Kasumi-1 (cell line): Measurements from ENCODE around the gene SLC66A2.
"Not testable (repeated sequence)": the region's sequence is repeated elsewhere in the genome, so short reads cannot be mapped to it uniquely, and the experiment has no call there.

Experiments used
- DNase-seq, 2 experiments: peaks; one replicate each; lab custom pipeline; 2025; lab: John Stamatoyannopoulos, UW

Gene SLC66A2

GRCh38 chr18:79951545-79952455 is at the start of gene SLC66A2:
SLC66A2 (minus strand) TSS chr18:79951653; CDS start chr18:79950926, 727 bp downstream.
- DNase-seq, result peak; percentile 41 to 67

DNA sequence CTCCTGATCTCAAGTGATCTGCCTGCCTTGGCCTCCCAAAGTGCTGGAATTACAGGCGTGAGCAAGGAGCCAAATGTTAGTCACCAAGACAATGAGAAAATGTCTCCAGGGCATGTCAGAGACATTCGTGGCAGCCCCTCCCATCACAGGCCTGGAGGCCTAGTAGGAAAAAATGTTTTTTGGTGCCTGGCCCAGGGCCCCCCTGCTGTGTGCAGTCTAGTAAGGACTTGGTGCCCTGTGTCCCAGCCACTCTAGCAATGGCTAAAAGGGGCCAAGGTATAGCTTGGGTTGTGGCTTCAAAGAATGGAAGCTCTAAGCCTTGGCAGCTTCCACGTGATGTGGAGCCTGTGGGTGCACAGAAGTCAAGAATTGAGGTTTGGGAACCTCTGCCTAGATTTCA is 49.4 kb upstream of the SLC66A2 start:
- DNase-seq, result no peak

DNA sequence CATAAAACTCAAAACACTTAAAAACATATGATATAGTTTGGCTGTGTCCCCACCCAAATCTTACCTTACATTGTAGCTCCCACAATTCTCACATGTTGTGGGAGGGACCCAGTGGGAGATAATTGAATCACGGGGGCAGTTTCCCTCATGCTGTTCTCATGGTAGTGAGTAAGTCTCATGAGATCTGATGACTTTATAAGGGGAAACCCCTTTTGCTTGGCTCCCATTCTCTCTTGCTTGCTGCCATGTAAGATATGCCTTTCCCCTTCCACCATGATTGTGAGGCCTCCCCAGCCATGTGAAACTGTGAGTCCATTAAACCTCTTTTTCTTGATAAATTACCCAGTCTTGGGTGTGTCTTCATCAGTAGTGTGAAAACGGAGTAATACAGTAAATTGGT is 48.2 kb upstream of the SLC66A2 start:
- DNase-seq, result not testable (repeated sequence)

DNA sequence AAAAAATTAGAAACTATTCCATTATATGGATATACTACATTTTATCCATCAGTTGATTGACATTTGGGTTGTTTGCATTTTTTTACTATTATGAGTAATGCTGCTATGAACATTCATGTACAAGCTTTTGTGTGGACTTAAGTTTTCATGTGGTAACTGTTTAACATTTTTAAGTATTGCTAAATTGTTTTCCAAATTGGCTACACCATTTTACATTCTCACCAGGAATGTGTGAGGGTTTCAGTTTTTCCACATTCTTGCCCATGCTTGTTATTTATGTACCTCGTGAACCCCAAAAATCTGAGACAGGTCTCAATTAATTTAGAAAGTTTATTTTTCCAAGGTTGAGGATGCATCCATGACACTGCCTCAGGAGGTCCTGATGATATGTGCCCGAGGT is 40.0 kb upstream of the SLC66A2 start:
- DNase-seq, result no peak

GRCh38 chr18:79989195-79989497 is 37.7 kb upstream of the SLC66A2 start:
- peak; percentile 35 to 51 for DNase-seq

GRCh38 chr18:79988451-79989194 is 37.2 kb upstream of the SLC66A2 start, which contains the start of gene TXNL4A:
TXNL4A (minus strand) TSS chr18:79988563; CDS start chr18:79988392, 171 bp downstream.
- DNase-seq, result peak; percentile 71 to 78

DNA sequence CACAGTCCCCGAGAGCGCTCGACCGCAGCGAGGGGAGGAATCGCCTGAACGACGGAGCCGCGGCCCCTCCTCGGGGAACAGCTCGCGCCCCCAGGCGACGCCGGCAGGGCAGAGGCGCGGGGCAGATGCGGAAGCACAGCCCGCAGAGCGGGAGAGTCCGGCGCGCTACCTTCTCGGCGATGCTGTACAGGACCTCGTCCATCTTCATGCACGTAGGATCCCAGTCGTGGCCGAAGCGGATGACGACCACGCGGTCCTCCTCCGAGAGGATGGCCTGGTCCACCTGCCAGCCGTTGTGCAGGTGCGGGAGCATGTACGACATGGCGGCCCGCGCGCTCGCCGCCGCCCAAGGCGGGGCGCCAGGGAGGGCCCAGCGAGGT is 36.6 kb upstream of the SLC66A2 start:
- DNase-seq, result peak; percentile 60 to 65

DNA sequence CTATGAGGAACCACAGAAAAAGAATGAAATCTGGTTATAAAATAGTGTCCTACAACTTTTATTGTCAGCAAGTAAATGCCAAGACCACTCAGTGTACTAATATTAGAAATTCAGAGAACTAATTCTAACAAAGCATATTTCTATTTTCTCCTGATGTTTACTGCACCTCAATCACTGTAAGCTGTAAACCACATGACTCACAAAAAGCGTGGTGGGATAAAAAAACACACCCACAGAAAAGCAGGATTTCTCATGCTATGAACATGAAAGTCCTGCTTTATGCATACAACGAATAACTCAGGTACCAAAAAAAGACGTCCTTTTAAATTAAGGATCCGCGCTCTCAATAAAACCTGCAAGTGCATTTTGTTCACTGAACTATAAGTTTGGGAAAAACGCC is 36.1 kb upstream of the SLC66A2 start:
- DNase-seq, result no peak

DNA sequence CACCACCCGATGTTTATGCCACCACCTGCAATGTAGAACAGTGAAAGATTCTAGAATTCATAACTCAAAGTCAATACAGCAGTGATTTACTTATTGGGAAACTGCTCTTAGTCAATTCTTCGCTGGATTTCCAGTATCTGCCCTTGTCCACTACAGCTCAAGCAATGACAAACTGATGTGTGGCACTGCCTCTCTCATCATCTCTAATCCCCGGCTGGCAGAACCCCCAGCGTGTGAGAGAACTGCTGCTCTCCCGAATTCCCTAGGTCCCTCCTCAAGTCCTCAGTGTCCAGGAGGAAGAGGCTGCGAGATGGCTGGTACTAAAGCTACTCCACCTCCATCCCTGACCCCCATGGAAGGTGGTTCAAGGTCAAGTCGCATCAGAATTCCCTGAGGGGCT is 35.3 kb upstream of the SLC66A2 start:
- DNase-seq, result no peak

GRCh38 chr18:79985172-79985571 is 33.7 kb upstream of the SLC66A2 start:
- no peak for DNase-seq

- DNase-seq, result no peak
These were observed 32.3 kb upstream of the SLC66A2 start for GRCh38 chr18:79983793-79984192.

DNA sequence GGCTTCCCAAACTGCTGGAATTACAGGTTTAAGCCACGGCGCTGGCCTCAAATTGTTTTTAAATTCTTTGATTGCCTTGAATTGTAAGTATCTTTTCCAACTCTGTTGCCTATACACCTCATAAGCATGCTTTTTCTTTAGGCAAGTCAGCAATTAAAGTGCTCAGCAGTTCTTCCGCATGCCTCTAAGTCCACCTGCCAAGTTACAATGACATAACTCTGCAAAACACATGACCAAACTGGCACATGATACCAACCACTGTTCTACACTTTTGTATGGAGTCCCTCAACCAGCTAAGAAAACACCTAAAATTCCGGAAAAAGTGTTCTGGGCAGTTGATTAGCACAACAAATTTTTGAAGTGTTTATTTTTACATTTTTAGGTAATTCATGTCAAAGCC is 31.8 kb upstream of the SLC66A2 start:
- DNase-seq, result no peak

DNA sequence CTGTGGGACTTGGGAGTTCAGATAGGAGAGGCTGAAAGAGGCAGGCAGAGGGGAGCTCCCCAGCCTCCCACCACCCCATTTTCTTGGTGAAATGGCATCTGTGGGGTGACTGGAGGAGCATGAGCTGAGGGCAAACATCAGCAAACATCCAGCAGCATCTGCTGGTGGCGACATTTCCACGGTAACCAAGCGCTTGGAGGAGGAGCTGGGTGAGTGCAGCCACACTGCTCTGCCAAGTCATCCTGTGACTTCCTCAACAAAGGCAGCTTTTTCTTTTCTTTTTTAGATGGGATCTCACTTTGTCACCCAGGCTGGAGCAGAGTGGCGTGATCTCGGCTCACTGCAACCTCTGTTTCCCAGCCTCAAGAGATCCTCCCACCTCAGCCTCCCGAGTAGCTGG is 31.3 kb upstream of the SLC66A2 start:
- DNase-seq, result peak; percentile 37 to 46

DNA sequence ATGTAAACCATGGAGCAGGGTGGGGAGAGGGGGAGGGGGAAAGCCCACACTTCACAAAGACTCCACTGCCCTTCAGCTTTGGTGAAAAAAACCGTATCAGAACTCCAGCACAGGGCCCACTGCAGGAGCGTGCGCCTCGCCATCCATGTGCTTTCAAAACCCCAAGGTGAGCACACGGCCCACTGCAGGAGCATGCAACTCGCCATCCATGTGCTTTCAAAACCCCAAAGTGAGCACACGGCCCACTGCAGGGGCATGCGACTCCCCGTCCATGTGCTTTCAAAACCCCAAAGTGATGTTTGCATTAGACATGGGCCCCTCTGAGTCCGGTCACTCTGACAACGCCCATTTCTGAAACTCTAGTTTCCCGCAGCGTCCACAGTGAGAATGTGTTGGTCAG is 29.1 kb upstream of the SLC66A2 start:
- DNase-seq, result no peak

DNA sequence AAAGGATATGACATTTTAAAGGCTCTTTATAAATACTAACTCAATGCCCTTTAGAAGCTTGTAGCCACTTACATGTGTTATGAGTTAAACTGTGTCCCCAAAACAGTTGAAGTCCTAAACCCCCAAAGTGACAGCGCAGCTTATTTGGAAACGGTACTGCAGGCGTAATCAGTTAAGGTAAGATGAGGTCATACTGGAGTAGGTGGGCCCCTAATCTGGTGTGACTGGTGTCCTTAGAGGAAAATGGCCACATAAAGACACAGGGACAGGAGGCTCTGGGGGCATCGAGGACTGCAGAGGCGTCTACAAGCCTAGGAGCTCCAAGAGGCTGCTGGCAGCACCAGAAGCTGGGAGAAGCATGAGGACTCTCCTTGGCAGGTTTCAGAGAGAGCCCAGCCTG is 28.4 kb upstream of the SLC66A2 start:
- no peak for DNase-seq

DNA sequence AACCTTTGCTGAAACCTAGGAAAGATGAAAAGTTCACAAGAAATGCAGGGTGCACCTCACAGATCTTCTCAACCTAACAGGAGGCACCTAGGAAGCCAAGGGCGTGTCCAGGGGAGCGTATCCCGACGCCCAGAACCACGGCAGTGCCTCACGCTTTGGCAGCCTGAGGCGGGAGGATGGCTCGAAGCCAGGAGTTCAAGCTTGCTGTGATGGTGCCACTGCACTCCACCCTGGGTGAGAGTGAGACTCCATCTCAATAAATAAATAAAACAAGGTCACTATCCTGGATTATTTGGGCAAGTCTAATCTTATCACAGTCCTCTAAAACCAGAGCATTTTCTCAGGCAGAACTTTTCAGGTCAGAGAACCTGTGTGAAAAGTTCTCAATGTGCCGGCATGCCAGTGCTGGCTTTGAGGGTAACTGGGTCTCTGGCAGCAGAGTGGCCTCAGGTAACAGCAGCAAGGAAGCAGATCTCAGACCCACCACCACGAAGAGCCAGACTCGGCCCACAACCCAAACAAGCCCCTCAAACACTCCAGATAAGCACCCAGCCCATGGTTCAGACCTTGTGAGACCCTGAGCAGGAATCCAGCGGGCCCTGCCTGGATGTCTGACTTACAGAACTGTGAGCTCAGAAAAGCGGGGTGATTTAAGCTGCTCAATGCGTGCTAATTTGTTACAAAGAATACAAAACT is 24.7 kb upstream of the SLC66A2 start:
- DNase-seq, result no peak

DNA sequence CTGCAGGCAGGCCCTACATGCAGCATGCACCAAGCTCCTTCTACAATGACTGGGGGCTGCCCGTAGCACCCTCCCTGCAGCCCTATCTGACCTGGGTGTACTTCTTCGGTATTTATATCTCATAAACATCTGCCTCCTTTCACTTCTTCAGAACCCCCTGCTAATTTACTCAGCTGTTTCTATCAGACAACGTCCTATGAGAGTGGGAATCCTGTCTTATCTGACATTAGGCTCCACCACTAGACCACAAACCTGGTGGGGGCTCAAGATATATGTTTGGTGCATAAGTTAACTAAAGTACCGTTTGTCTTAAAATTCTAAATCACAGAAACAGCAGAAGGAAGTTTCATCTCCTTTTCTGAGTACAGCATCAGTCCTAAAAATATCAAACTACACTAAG is 23.6 kb upstream of the SLC66A2 start:
- no peak for DNase-seq

- DNase-seq, result no peak
These were observed 22.7 kb upstream of the SLC66A2 start for GRCh38 chr18:79974025-79974654.

DNA sequence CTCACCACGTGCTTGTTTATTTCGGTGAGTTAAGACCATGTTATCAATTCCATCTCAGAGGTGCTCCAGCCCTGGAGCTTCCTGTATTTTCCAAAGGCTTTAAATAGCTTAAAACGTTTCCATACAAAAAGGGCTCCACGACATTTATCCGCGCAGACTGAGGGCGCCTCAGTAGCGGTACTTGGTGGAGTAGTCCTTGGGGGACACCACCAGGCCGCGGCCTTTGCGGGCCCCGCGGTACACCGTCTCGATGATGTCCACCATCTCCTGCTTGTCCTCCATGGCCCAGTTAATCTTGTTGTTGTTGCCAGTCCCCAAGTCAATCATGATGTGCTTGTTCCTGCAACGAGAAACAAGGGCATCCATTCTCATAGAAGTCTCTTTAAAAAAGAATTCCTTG is 22.1 kb upstream of the SLC66A2 start:
- no peak for DNase-seq

- DNase-seq, result no peak
These were observed 21.3 kb upstream of the SLC66A2 start for GRCh38 chr18:79972720-79973119.

DNA sequence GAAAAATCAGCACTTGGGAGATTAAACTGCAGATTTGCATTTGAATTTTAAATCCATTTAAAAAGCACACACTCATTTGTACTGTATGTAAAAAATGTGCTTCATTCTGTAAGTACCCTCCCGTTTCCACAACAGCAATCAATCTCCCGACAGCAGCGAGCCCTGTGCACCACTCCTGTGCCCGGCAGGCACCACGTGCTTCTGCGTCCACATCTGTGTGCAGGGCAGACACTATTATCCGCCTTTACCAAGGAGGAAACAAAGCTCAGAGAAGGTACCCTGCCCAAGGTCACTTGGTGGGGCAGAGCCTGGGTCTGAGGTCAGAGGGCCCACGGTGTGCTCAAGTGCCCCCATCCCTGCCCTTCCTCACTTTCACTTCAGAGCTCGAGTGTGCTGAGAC is 20.5 kb upstream of the SLC66A2 start:
- no peak for DNase-seq
